HG02610 (cell line): ENCODE results near the gene CAMKMT.

ENCODE experiments used
- ATAC-seq: cut with Tn5 transposase; IDR thresholded peaks from one replicate; pipeline ENCODE4 v1.9.1; 2021; ENCODE audit warnings: mild to moderate bottlenecking, moderate library complexity; ENCODE audit not compliant: unreplicated experiment

The CAMKMT gene

DNA sequence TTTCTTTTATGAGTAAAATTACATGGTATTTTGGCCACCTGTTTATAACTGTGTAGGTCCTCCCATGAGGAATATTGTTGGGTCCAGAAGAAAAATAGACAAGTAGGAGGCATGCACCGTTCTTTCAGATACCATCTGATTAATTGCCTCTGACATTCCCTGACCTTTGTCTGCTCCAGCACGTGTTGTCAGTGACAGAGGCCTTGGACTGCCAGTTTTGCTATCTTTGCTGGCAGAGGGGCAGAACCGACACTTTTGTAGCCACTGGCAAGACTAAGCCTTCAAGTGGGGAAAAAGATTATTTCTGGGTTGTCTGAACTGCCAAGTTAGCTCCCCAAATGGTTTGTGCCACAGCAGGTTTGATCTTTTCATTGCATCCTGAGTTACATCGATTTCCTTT lies 276.9 kb downstream of the CAMKMT start:
- no peak for ATAC-seq

- ATAC-seq, result no peak
These were observed 277.7 kb downstream of the CAMKMT start for GRCh38 chr2:44639399-44639798.

GRCh38 chr2:44642123-44642857 lies 280.5 kb downstream of the CAMKMT start:
- ATAC-seq, result no peak

- no peak for ATAC-seq
These were observed 284.2 kb downstream of the CAMKMT start for GRCh38 chr2:44645937-44646336.

DNA sequence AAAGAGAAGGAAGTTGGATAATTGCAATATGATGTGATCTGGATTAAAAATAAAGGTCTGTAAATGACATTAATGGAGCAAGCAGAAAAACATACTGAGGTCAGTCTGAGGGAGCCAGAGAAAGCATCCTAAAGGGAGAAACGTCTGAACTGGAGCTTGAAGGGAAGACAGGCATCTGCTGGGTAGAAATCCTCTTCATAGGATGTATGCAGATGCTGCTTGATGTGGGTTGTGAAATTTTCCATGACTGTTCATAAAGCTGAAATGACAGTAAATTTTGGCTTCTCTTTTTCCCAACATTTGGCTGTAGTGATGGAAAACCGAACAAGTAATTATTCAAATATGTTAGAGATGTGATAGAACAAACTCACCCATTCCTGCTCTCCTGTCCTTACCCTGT lies 287.6 kb downstream of the CAMKMT start:
- ATAC-seq, result no peak

- no peak for ATAC-seq
These were observed 289.0 kb downstream of the CAMKMT start for GRCh38 chr2:44650796-44651195.

DNA sequence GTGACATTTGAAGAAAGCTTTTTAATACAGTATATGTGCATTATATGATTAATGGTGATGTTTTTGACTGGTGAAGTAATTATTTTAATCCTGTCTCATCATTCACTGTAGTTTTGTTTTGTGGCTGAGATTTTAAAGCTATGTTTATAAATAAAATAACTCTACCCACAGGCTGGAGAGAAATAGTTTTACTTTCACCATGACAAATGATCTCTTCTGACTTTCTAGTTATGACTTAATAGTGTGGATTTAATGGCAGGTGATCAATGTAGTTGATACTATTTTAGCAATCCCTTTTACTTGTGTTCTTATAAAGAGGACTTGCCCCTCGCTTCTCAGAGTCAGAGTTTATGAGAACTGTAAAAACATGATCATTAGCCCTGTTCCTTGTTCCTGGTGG lies 290.2 kb downstream of the CAMKMT start:
- ATAC-seq, result peak; percentile 75

DNA sequence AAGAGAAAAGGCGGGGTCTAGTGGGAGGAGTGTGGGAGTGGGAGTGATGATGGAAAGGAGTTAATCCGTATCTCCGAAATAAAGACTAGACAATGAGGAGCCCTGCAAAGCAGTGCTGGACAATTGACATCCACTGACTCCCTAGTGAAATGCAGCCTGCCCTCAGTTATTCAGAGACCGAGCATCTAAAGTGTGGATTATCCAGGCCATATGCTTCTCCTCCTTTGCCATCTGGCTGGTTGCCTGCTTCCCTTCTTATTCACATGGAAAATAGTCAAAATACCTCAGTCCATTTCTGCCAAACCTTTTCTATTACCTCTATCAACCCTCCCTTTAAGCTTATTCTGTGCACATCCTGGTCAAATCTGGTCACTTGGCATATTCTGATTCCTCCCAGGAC lies 291.0 kb downstream of the CAMKMT start:
- ATAC-seq, result no peak

- ATAC-seq, result no peak
These were observed 293.7 kb downstream of the CAMKMT start for GRCh38 chr2:44655401-44655864.

- no peak for ATAC-seq
These were observed 294.7 kb downstream of the CAMKMT start for GRCh38 chr2:44656460-44656859.

GRCh38 chr2:44663471-44664073 lies 301.8 kb downstream of the CAMKMT start:
- no peak for ATAC-seq

- ATAC-seq, result no peak
These were observed 306.6 kb downstream of the CAMKMT start for GRCh38 chr2:44668336-44668735.

- ATAC-seq, result no peak
These were observed 309.5 kb downstream of the CAMKMT start for GRCh38 chr2:44671276-44671675.

DNA sequence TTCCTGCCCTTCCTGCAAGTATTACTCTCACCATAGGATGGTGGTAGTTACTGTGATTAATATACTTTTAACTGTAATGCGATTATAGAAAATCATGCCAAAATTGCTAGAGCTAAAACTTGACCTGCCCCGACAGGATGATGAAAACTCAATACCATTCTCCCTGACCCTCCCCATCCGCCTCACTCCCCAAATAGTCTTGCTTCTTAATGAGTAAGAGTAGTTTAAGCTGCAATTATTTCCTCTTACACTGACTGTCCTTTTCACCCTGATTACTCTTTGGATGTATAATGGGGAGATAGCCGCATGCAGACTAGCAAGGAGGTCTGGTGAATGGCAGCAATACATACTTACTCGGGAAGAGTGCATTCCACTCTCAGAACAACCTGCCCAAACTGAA lies 310.2 kb downstream of the CAMKMT start:
- ATAC-seq, result no peak

GRCh38 chr2:44672431-44672830 lies 310.7 kb downstream of the CAMKMT start:
- no peak for ATAC-seq

DNA sequence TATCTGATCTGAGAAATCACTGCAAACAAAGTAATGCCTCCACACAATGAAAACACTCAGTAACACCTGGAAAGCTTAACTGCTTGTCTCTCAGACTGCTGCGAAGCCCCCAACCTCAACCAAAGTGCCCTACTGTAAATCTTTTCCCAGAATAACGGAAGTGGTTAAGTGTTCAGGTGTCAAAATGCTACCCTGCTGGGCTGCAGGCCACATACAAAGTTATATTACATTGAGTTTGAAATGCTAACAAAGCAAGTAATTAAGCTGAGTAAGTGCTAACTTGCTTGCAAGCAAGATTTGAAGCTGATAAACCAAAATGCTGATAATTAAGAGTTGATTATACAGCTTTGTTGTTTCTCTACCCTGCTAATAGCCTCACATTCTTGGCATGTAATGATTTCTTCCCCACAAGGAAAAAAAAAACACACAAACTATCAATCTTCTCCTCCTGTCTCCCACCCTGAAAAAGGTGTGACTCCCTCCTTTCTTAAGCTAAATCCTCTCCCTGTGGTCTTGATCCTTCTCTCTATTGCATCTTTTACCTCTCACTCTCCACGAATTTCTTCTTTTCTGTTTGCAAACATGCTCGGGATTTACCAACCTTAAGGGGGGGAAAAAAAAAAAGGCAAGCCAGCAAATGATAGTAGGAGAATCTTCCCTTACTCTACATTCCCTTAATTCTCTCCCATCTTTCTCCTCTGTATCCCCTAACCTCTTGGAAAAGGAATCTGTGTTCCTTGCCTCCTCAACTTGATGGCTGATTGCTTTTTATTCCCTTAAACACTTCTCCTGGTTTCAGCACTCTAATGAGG lies 312.9 kb downstream of the CAMKMT start:
- ATAC-seq, result no peak

DNA sequence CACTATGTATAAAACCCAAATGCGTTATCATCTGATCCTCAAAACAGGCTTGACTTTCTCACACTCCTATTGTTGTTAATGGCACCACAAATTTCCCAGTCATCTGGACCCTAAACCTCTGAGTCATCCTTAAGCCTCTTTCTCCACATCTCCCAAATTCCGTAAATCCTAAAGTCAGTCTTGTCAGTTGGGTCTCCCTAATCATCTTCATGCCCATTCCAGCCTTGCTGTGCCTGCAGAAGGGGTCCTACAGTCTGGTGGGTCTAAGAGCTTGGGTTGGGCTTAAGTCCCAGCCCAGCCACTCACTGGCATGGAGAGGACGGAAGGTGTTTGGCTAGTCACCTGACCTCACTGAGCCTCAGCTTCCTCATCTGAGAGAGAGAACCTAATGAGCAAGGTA lies 314.6 kb downstream of the CAMKMT start:
- no peak for ATAC-seq

- no peak for ATAC-seq
These were observed 317.8 kb downstream of the CAMKMT start for GRCh38 chr2:44679584-44679983.

DNA sequence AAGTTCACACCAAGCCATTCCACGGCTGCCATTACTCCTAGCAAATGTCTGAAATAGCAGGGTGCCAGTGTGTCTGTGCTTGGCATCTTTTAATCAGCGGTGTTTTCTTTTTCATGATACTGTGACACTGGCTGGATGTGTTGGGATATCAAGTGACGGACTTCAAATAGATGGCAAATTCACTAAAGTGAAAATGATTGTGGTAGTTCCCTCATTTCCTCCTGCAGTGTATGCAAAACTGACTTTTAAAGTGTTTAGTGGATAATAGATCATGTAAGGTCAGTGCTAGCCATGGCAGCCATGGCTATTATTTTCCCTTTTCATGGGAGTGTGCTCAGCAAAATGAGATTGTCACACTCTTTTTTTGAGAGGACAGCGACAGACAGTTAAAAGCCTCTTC lies 318.2 kb downstream of the CAMKMT start:
- ATAC-seq, result no peak

DNA sequence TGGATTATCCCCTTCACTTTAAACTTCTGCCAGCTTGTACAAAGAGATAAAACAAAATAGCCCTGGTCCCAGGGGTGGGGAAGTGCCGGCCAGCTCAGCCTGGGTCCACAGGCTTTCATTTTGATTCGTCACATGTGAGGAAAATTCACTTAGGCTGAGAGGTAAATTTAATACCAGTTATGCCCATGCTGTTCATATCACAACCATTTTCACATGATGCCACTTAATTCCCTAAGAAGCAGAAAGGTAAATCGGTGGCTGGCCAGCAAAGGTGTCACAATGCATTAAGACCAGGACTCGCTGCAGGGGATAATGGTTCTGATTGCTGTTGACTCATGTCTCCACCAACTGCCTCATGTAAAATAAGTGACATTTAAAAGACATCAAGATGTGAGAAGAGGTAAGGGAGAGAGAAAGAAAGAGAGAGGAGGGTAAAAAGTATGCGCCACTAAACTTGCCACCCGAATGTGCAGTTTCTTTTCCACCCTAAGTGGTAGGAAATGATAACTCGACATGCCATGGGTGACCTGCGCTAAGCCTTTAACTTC lies 318.8 kb downstream of the CAMKMT start:
- no peak for ATAC-seq

DNA sequence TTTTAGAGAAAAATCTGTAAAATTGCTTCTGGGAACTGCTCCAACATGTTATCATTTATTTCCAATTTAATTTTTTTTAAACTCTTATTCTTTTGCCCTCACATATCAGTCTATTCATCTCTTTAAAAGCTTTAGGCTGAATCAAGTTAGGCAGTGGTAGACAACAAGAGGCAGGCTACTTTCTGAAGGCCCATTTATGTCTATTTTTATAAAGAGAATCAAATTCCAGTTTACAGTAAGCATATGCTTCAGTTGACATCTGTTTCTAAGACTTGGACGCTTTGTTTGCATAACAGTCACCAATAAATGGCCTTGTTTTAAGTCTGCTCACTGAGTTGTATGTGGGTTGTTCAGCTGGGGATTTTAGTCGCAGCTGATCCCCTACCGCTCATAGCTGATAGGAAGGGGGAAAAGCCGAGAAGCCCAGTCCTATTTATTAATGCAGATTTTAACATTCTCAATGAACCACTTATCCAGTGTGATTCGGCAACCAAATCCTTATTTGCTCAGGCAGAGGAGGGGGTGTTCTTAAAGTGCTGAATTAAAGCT lies 319.3 kb downstream of the CAMKMT start:
- ATAC-seq, result no peak
